ENCODE data around the gene AUTS2.

AUTS2 gene

GRCh38 chr7:69599955-69600709 lies 1.9 kb downstream of the AUTS2 start:
- no peak for DNase-seq (ENCODE audit: low spot score)

- no peak for DNase-seq (ENCODE audit: low spot score)
These were observed 2.6 kb downstream of the AUTS2 start for GRCh38 chr7:69600710-69601519.

GRCh38 chr7:69602522-69602921 lies 4.2 kb downstream of the AUTS2 start:
- no peak for DNase-seq (ENCODE audit: low spot score)

- DNase-seq (ENCODE audit: low spot score): no peak
These were observed 5.1 kb downstream of the AUTS2 start for GRCh38 chr7:69603351-69603750.

- peak; percentile 22 for DNase-seq (ENCODE audit: low spot score)
These were observed 5.7 kb downstream of the AUTS2 start for GRCh38 chr7:69603937-69604494.

- no peak for DNase-seq (ENCODE audit: low spot score)
These were observed 6.8 kb downstream of the AUTS2 start for GRCh38 chr7:69605070-69605469.

- no peak for DNase-seq (ENCODE audit: low spot score)
These were observed 7.3 kb downstream of the AUTS2 start for GRCh38 chr7:69605546-69605945.

GRCh38 chr7:69608049-69608448 lies 9.8 kb downstream of the AUTS2 start:
- no peak for DNase-seq (ENCODE audit: low spot score)

- DNase-seq (ENCODE audit: low spot score): no peak
These were observed 10.6 kb downstream of the AUTS2 start for GRCh38 chr7:69608878-69609277.

GRCh38 chr7:69609541-69610373 lies 11.5 kb downstream of the AUTS2 start:
- no peak for DNase-seq (ENCODE audit: low spot score)

GRCh38 chr7:69610374-69611084 lies 12.3 kb downstream of the AUTS2 start:
- no peak for DNase-seq (ENCODE audit: low spot score)

GRCh38 chr7:69612981-69613380 lies 14.7 kb downstream of the AUTS2 start:
- no peak for DNase-seq (ENCODE audit: low spot score)

- no peak for DNase-seq (ENCODE audit: low spot score)
These were observed 15.6 kb downstream of the AUTS2 start for GRCh38 chr7:69613846-69614245.

GRCh38 chr7:69615685-69616084 lies 17.4 kb downstream of the AUTS2 start:
- DNase-seq (ENCODE audit: low spot score): no peak

GRCh38 chr7:69617364-69617763 lies 19.1 kb downstream of the AUTS2 start:
- DNase-seq (ENCODE audit: low spot score): no peak

GRCh38 chr7:69619054-69619453 lies 20.8 kb downstream of the AUTS2 start:
- DNase-seq (ENCODE audit: low spot score): no peak

- no peak for DNase-seq (ENCODE audit: low spot score)
These were observed 21.4 kb downstream of the AUTS2 start for GRCh38 chr7:69619635-69620034.

- DNase-seq (ENCODE audit: low spot score): no peak
These were observed 21.8 kb downstream of the AUTS2 start for GRCh38 chr7:69620063-69620462.

- no peak for DNase-seq (ENCODE audit: low spot score)
These were observed 22.4 kb downstream of the AUTS2 start for GRCh38 chr7:69620650-69621049.

- DNase-seq (ENCODE audit: low spot score): no peak
These were observed 23.9 kb downstream of the AUTS2 start for GRCh38 chr7:69622014-69622835.

GRCh38 chr7:69622960-69623359 lies 24.7 kb downstream of the AUTS2 start:
- DNase-seq (ENCODE audit: low spot score): no peak
